ENCODE results near the gene ROS1.
"Not testable (repeated sequence)": the region's sequence is repeated elsewhere in the genome, so short reads cannot be mapped to it uniquely, and the experiment has no call there.

The ROS1 gene

DNA sequence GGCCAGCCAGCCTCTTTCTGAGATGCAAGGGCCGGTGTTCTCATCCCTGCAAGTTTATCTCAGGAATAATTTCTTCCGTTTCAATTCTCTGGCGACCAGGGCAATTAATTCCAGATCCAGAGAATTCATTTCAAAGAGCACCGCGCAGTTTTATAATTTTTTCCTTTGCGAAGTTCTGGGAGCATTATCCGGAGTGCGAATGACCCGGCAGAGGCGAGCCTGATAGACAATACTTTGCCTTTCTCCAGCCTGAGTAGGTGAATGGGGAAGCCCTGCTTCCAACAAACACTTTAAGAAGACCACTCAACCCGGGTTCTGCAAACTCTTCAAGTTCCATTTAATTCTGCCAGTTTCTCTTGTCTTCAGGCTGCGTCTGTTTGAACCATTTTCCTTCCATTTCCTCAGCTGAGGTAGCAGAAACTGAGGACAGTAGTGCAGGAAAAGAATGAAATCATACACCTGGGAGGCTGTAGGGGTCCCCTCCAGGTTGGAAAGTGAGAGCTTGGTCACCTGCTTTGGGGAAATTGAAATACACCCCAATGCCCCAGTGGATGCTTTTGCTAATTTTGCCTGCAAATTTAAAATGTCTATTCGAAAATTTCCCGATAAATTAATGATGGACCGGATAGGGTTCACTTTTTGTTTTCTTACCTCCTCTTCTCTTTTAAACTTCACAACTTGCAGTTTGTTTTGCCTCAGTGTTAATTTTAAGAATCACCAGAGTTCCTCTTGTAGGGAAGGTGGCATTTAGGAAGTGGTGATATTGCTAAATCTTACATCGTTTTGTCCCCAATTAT is 159.3 kb downstream of the ROS1 start:
- DNase-seq (ENCODE audit: low read depth in 2 of 2) = no peak

DNA sequence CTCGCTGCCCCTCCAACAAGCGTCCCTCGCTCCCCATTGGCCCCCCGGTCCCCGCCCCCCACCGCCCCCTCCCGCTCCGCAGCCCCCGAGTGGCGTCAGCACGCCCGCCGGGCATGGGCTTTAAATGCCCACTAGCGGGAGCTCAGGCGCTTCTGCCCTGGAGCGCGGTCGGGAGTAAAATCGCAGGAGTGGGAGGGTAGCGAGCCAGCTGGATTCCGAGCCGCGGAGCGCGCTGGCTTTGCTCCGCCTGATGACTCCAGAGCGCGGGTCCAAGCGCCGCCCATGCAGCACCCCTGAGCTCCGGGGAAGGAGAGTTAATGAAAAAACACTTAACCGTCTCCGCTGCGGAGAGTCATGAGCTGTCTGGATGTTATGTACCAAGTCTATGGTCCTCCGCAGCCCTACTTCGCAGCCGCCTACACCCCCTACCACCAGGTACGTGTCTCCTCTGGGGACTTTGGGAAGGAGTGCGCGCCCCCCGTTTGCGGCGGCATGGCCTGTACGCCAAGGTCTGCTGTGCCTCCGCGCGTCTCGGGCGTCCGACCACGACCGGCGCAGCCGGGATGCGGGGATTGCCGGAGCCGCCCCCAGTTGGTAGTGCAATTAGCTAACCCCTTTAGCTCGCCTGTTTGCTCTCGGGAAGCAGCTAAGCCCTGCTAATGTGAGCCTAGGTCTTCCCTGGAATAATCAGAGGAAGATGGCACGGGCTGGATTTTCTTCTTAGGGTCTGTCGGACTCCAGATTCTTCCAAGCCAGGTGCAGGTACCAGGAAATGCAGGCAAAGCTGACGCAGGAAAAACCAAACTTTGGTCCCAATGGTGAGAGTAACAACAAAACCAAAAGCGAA is 160.1 kb downstream of the ROS1 start, which contains the start of gene VGLL2:
Gene VGLL2 (plus strand): TSS at position 149 of the 847 bp plus-strand sequence. CDS start 206 bp downstream, at position 355.
- DNase-seq (ENCODE audit: low read depth in 2 of 2) = no peak

DNA sequence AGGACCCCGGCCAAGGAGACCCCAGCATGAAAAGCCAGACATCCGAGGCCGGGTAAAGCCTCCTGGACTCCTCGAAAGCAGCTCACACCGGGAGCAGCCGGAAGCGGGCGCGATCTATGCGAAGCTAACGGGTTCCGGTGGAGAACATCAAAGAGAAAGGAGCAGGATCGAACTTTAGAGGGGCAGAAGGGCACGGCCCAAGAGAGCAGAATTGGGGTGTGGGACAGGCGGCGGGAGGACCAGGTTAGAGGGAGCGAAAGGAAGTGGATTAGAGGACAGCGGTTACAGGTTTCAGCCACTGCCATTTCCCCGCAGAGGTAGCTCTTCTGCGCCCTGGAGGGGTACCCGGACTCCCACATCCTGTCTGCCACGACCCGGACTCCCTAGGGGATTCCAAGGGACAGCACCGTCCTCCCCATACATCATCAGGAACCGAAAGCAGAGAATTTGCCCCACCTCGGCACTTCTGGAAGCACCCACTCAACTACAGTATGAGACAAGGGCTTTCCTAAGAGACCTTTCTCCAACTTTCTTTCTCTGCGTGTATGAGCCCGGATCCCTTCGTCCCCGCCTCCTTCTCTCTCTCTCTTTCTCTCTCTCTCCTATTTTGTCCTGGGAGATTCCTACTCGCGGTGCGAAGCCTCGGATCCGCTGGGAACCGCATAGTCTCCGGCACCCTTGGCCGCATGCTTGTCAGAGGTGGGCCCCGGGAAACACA is 160.9 kb downstream of the ROS1 start:
- no peak for DNase-seq (ENCODE audit: low read depth in 2 of 2)

DNA sequence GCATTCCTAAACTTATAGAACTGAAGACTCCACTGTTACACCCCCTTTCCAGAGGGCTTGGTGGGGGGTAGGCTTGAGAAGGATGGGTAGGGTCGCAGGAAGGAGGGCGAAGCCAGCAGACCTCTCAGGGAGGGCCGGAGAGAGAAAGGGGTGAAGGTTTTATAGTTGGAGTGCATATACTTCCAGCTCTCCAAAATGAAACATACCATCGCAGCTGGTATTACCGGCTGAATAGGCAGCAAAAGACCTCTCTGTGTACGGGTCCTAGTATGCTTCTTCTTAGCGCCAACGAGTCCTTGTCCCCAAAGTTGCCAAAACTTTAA is 161.4 kb downstream of the ROS1 start:
- no peak for DNase-seq (ENCODE audit: low read depth in 2 of 2)

DNA sequence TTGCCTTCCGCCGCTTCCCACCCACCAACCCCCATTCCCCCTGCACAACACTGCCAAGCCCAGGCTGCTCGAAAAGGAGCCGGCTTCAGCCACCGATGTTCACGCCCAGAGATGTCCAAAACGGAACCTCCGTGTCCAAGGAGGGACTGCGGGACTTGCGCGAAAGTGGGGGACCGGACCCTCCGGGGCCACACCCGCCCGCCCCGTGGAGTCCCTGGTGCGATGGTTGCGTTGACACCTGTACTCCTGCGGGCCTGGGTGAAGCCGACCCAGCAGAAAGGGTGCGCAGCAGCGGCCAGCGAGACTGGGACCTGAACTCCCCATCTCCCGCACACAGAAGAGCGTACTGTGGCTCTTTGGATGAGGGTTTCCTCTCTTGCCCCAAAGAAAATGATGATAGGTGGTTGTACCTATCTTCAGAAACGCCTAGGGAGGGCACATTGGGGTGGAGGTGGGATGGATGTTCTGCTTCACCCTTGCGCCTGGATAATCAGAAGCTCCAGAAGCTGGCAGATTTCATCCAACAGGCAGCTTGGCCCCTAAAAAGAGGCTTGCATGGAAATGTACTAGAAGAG is 162.3 kb downstream of the ROS1 start:
- DNase-seq (ENCODE audit: low read depth in 2 of 2) = no peak

DNA sequence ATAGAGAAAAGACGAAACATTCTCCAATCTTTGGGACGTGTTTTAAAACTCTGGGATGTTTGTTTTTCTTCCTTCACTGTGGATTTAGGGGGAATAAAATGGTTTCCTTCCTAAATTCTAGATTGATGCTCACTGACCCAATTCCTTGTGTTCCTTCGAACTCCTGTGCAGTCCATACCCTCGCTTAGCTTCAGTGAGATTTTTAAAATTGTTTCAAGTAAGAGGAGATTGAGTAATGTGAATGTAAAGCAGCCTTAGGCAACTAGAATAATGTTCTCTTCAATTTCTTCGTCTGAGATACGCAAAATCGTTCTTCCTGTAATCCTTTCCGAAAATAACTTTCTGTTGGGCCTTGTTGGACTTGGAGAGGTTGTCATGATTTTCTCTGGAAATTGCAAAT is 162.9 kb downstream of the ROS1 start:
- no peak for DNase-seq (ENCODE audit: low read depth in 2 of 2)

DNA sequence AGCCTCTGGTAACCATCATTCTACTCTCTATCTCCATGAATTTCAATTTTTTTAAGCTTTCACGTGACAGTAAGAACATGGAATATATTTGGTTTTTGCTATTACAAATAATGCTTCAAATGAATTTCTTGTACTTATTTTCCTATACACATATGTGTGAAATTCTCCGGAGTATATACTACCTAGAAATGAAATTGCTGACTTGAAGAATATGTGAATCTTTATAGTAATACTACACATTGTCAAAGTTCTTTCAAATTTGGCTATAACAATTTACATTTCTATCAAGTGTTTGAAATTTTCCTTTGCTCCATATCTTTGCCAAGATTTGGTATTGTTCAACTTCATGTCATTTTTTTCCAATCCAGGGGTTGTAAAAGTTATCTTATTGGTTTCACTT is 172.0 kb downstream of the ROS1 start:
- no peak for DNase-seq (ENCODE audit: low read depth in 2 of 2)

DNA sequence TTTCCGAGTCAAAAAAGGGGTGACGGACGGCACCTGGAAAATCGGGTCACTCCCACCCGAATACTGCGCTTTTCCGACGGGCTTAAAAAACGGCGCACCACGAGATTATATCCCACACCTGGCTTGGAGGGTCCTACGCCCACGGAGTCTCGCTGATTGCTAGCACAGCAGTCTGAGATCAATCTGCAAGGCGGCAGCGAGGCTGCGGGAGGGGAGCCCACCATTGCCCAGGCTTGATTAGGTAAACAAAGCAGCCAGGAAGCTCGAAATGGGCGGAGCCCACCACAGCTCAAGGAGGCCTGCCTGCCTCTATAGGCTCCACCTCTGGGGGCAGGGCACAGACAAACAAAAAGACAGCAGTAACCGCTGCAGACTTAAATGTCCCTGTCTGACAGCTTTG is 180.8 kb downstream of the ROS1 start:
- not testable (repeated sequence) for DNase-seq (ENCODE audit: low read depth in 2 of 2)

DNA sequence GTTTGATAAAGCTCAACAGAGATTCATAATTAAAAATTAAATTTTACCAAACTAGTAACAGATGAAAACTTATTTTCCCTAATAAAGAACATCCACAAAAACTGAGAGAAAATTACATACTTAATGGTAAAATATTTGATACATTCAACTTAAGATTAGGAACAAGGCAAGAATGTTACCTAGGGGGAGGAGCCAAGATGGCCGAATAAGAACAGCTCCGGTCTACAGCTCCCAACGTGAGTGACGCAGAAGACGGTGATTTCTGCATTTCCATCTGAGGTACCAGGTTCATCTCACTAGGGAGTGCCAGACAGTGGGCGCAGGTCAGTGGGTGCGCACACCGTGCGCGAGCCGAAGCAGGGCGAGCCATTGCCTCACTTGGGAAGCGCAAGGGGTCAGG is 181.2 kb downstream of the ROS1 start:
- DNase-seq (ENCODE audit: low read depth in 2 of 2) = not testable (repeated sequence)

All from stimulated activated CD4-positive, alpha-beta T cell treated with anti-CD3 and anti-CD28 coated beads, Interleukin-1b, Interleukin-23, amount 100 ng/mL, for 4 hours (primary cell).